ENCODE measurements around the gene APBB2.
"Not testable (repeated sequence)": the region's sequence is repeated elsewhere in the genome, so short reads cannot be mapped to it uniquely, and the experiment has no call there.

Gene APBB2

DNA sequence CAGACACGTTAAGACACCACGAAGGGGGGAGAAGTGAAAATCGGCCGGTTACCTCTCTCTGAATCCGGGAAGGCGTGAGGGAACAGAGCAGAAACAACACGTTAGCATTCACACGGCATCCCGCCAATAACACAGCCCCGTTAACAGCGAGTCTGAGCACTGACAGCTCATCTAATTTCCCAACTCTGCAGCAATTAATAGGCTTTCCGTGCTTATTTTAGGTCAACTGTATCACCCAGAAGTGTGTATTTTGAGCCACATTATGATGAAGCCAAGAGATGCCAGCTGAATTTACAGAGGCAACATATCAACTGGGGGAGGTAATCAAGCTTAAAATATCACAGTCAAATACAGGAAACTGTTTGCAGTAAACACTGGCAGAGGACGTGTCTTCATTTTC, 372.0 kb downstream of the APBB2 start:
- DNase-seq = no peak

DNA sequence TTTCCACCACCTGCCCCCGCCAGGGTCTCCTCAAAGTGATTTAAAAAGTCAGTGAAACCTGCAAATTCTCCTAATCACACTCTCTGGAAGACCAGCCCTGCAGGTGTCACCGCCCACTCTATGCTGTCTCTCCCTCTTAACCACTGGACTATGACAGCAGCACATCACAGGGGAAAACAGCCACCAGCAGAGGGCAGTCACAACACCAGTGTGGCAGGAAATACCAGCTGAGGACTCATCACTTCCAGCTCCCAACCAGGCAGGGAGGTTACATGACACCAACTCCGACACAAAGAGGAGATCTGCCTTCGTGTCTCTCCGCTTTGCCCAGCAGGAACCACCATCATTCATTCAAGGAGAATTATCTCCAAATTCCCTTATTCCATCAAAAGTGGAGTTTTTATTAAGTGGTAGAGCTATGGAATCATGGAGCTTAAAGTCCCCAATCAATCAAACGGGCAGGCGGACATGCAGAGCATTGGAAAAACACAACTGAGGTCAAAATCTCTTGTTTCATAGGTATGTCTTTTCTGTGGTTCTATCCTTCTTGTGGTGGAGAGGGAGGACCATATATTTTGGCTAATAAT, 373.3 kb downstream of the APBB2 start:
- DNase-seq = peak; percentile 75

DNA sequence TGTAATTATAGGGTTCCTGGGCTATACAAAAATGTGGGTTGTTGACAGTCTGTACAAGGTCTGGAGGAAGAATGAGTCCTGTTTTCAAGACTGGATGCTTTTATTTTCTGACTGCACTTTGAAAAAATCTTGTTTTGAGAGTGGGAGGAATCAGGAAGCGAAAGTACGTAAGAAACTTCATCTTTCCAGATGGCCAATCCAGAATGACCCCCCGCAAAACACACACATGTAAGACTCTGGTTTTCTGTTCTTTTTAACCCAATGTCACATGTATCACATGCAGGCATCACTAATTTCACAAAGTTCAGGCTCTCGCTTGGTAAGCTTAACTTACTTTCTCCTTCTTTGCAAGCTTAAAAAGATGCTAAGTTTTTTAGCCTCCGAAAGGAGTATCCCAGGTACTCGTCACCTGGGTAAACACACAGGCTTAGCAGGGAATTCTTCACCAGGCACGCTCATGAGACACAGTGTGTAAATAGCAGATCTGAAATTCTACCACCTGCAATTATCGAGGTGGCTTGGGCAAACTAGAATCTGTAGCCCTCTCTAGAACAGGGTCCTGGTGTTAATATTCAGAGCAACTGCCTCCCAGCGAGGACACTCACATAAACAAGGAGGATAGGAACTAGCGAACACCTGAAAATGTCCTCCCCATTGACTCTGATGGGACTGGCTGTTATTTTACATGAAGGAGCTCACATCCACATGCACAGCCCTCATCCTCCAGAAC, 373.9 kb downstream of the APBB2 start:
- no peak for DNase-seq

DNA sequence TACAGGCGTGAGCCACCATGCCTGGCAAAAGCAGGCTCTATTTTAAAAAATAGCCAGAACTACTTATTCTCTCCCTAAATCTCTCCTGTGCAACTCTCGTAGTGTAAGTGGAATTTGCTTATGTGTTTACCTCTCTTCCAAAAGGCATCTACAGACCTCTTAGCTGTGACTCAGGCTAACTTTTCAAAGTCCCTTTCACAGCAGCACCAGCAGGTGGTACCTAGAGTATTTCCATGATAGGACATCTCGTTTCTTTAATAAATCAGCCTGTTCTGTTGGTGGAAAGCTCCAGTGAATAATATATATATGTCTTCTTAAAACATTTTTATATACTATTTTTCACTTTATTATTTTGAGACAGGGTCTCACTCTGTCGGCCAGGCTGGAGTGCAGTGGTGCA, 375.6 kb downstream of the APBB2 start:
- DNase-seq = no peak

DNA sequence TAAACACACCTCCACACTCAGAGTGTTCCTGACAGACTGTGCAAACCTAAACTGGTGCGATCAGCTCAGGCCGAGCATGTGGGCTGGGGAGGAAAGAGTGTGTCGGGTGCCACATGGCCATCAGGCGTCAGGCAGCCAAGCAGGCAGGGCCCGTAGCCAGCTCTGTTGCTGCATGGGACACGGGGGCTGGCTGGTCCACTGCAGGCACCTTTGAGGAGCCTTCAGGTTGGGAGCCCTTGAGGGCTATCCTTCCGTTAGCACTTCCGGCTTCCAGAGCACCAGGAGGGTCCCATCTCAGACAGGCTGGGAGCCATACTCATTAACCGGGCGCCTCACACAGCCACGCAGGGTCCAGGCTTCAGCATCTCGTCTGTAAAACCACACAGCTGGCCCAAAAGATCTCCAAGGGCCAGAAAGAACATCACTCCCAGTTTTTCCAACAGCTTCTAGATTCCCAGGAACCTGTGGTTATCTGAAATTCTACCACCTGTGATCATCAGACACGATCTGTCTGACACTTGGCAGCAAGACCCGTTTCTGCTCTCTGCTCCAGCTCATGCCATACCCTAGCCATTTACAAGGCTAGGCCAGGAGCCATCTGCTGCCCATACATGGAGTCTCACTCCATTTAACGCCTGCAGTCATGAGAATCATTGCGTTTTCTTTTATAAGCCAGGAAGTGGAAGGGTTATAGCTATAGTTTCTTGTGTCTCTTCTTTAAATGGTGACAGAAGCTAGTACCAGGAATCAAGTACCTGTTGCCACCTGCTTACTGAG, 377.1 kb downstream of the APBB2 start:
- no peak for DNase-seq

DNA sequence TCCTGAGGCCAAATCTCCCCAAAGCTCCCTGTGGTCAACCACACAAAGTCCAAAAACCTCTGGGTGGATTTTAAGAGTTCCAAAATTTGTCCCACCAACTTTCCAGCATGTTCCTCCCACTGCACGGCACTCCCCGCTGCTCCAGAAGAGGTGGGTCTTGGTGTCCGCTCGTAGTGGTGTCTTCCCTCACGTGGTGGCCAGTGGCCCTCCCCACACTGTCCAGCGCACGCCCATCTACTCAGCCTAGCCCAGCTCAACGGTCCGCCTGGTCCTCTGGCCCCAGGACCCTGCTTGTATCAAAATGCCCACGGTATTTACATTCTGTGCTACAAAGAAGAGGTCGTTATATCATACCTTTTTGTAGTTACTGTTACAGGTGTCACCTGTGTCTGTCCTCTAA, 381.1 kb downstream of the APBB2 start:
- no peak for DNase-seq

DNA sequence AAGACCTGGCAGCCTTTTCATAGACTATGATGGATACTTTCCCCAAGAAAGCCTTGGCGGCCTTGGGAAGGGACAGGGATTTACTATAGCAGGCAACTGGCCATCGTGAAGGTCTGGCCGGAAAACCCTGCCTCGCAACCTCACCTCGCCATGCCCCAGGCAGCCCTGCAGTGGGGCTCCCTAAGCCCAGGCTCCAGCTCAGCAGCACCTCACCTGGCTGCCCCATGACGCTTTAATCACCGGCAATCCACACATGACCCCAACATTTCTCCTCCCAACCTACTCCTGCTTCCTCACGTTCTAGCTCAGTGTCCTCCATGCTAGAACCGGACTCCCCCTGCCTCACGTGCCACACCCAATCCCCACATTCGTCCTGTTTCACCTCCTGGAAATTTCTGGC, 382.2 kb downstream of the APBB2 start:
- no peak for DNase-seq

DNA sequence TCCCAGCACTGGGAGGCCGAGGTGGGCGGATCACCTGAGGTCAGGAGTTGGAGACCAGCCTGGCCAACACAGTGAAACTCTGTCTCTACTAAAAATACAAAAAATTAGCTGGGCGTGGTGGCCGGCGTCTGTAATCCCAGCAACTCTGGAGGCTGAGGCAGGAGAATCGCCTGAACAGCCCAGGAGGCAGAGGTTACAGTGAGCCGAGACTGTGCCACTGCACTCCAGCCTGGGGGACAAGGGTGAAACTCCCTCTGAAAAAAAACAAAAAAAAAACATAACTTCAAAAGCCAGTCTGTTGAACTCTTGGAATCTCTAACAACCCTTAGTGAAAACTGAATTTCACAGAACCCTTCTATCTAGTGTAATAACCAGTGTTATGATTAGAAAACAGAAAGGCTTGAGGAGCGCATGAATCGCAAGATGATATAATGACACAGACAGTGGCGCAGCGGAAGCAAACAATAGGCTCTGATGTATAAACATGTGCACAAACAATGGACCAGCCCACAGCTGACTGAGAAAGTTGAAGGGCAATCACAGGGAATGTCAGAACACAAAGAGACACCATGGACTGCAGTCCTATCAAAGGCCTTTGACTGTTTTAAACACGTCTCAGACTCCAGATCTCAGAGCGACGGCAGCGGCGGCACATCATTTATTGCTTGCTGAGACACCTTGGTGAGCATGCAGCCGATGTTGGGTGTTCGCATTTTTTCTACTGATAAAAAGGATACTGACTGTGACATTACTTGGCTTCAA, 383.0 kb downstream of the APBB2 start:
- no peak for DNase-seq

DNA sequence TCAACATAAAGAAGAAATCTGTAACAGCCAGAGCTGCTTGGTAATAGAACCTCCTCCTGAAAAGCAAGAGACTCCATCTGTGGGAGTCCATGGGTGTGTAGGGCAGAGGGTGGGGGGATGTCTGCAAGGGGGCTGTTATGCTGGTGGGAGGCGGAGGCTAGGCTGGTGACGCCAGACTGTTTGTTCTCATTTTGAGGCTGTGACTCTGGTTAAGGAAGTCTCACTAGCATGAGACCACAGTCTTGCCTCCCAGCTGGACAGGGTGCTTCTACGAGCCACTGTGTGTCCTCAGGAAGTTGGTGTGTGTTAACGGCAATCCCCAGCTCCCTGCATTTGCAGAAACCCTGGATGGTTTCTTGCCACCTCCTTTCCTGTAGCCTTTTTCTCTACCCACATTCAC, 384.8 kb downstream of the APBB2 start:
- DNase-seq = no peak

DNA sequence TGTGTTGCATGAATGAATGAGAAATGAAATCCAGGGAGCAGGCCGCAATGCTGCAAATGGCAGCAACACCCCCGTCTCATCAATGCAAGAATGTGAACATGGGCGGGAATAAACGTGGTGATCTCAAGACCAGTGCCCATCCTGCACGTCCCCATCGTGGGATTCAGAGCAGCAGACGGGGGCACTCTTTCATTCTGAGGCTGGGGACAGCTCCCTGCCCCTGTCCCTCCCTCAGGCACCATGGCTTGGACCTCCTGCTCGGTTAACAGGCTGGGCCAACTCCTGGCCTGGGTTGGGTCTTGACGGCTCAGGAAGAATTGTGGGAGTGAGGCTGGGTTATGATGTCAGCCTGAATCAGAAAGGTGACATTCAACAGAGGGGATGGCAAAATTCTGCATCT, 385.7 kb downstream of the APBB2 start:
- DNase-seq = no peak

DNA sequence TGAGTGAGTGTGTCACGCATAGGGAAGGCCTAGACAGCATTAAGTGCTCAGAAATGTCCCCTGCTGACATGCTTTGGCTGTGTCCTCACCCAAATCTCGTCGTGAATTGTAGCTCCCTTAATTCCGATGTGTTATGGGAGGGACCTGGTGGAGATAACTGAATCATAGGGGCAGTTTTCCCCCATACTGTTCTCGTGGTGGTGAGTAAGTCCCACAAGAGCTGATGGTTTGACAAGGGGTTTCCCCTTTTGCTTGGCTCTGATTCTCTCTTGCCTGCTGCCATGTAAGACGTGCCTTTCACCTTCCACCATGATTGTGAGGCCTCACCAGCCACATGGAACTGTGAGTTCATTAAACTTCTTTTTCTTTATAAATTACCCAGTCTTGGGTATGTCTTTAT, 386.6 kb downstream of the APBB2 start:
- no peak for DNase-seq

DNA sequence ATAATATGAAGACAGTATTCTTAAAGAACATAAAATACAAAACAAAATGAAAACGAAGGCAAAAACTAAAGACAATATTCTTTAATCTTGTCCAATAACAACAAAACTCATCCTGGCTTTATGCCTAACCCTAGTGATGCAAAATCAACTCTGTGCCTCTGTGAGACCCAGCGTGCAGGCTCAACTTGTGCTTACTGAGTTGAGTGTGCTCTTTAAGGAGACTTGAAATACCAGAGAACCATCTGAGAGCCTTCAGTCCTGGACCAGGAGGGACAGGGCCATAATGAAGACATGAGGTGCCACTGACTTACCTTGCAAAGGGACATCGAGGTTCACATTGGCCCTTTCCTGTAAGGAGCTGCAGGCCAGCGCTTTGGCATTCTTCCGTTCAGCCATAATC, 387.5 kb downstream of the APBB2 start:
- DNase-seq = no peak

DNA sequence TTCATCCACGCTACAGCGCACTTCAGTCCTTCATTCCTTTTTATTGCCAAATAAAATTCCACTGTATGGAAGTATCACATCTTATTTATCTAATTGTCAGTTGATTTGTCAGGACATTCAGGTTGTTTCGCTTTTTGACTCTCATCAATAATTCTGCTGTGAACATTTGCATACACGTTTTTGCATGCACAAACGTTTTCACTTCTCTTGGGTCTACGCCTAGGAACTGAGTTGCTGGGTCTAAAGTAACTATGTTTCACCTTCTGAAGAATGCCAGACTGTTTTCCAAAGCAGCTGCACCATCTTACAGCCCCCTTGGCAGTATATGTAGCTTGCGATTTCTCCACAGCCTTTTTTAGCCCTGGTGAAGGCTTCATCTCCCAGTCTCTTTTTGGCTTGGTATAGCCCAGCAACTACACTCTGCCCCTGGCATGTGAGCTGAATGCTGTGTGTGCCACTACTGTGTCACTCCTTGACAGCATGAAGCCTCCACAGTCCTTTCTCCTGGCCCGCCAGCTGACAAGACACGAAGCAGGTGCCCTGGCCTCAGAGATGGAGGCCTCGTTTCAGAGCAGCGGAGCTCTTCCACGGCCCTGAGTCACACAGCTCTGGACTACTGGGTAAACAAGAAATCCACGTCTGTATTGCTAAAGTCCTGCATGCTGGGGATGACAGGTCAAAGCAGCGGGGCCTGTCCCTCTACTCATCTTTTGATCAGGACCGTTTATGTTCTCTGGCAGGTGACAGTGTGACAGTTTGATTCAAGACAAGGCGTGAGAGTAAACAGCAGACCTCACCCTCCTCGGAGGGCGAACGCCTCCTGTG, 389.1 kb downstream of the APBB2 start:
- no peak for DNase-seq

DNA sequence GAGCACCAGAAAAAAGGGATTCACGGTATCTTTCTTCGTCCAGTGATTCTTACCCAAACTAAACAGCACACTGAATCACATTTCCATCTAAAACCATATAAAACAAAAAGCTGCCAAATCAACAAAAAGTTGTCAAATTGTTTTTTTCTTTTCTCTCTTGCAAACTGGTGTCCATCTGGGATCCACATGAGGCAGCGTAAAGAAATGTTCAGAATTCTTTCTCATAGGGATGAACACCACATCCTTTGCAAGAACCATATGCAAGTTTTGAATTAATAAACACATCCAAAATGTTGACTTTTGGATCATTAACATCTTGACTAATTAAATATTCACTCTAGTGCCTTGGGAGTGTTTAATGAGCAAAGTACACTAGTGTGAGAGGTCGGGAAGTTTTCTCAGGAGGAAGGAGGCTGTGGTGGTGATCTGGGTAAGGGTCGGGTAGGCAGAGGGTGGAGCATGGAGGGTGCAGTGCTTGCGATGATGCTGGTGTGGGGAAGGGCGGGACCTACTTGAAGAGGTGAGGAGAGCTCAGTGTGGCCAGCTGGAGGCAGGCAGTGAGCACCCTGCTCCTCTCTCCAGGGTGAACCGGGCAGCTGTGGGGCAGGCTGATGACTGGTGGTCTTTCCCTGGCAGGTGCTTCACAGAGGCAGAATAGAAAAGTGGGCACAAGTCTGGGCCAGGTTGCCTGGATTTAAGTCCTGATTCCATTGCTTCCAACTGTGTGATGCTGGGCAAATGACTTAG, 391.7 kb downstream of the APBB2 start:
- no peak for DNase-seq

DNA sequence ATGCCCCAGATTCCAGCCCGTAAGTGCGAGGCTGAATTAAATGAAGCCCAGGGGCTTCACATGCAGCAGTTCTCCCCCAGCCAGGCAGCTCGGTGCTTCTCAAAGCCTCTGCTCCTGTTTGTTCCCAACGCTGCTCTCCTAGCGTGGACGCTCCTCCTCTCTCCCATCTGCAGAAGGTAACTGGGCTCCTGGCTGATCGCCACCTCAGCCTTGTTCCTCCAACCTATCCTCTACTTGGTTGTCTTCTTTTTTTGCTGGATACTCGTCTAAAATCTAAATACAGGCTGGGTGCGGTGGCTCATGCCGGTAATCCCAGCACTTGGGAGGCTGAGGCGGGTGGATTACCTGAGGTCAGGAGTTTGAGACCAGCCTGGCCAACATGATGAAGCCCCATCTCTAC, 394.2 kb downstream of the APBB2 start:
- DNase-seq = no peak

DNA sequence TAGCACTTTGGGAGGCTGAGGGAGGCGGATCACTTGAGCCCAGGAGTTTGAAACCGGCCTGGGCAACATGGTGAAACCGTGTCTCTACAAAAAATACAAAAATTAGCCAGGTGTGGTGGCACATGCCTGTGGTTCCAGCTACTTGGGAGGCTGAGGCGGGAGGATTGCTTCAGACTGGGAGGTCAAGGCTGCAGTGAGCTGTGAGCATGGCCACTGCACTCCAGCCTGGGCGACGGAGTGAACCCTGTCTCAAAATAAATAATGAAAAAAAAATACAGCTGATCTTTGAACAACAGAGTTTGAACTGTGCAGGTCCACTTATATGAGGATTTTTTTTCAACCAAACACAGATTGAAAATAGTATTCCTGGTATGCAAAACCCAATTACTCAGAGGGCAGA, 397.2 kb downstream of the APBB2 start:
- not testable (repeated sequence) for DNase-seq

DNA sequence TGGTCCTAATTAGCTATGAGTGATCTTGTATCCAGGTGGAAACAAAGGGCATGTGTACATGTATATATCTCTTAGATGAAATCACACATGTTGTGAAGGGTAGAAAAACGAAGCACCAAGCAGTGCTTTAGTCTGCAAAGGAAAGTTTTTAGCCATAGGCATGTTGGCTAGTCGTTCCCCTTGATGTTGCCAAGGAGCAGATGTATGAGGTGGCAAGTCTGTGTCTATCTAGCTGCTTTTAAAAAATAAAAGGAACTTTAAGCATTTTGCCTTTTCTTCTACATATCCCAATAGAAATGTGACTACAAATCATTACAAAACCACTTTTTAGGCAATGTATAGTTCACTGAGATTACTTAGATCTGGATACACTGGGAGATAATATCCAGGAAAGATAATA, 401.5 kb downstream of the APBB2 start:
- no peak for DNase-seq

DNA sequence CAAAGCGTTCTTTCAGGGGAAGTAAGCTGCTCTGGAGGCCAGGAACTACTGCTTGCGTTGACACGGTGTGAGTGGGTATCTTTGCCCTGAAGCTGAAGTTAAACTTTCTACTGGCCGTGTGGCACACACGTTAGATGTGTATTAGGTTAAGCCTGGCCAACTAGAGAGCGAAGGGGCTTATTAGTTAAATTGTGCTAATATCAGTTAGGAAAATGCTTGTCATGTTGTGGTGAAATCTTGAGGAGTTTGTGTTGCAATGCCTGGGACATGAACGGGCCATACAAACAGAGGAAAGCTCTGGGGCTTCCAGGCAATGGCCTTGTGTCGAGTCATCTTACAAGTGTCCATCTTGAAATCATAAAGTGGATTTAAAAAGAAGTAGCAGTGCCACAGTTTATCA, 402.0 kb downstream of the APBB2 start:
- no peak for DNase-seq

DNA sequence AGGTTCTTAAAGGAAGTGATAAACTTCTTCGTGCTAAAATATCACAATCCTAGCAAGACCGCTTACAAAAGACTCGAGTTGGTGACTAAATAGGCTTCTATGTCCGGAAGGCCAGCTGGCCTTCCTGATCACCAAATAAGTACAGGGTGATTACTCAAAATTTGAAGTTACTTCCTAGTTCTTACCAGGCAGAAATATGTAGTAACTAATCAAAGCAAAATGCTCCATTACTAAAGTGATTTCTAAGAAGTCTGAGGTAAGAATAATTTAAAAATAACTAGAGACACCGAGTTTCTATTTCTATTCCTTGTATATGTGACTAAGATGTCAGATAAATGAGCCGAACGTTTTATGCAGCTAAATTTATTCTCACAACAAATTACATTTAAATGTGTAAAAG, 402.4 kb downstream of the APBB2 start:
- DNase-seq = no peak

DNA sequence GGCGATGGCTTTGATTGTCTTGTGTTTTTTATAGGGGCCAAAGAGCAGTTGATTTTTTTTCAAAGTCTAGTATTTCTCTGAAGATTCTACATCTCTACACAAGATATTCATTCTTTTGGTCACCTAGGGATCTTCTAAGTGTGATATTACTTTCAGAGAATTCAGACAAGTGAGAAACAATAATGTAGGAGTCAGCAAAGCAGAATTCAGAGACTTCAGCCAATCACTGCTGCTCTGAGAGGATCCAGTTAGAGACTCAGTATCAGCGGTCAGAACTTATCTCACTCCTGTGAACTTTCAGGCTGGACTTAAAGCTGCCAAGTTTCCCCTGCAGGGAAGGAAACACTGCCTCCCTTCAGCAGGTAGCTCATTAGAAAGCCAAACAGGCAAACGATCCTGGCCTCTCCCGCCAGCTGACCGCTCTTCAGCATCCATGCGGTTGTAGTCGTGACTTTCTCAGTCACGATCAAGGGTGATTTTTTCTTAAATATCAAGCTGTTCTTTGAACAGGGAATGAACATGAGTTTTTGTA, 405.4 kb downstream of the APBB2 start:
- DNase-seq = no peak

DNA sequence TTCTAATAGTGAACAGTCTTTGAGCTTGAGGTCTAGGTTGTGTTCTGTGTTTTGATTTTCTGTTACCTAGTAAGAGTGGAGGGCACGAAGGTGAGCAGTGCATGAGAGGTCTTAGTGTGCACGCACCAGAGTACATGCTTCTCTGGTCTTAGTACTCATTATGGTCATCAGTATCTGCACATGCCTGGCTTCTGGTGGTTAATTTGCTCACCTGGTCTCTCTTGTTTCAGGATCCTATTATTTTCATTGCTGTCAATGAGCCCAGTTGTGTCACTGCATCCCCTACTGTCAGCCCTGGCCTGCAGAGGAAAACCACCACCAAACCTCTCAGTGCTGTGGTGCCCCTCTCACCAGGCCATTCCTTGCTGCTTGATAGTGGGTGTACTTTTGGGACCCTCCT, 409.7 kb downstream of the APBB2 start:
- no peak for DNase-seq

DNA sequence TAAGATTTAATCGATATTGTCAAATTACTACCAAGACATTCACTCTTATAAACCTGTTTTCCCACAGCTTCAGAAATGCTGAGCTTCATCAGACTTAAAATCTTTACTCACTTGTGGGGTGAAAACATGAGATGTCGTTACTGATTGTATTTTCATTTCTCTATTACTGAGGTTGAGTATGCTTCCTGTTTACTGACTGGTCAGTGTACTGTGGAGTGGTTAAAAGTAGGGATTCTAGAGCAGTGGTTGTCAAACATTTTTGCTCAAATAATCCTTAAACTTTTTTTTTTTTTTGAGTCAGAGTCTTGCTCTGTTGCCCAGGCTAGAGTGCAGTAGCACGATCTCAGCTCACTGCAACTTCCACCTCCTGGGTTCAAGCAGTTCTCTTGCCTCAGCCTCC, 414.3 kb downstream of the APBB2 start:
- no peak for DNase-seq

Measured in activated naive CD4-positive, alpha-beta T cell treated with Interleukin-2 at 50 U/mL for 16 hours (primary cell).